DOHH2 (cell line): ENCODE results near the gene MRPL50.

Experiments
- EZH2phosphoT487 ChIP-seq: fragments of 200-600 bp; sonication (generic); IDR thresholded peaks from 2 replicates; pipeline ENCODE4 v1.6.1; 2017; ENCODE audit warnings: borderline replicate concordance, mild to moderate bottlenecking, antibody characterized with exemption, low read length, moderate library complexity, mixed read lengths
- TF ChIP-seq, protein P1 (sequence below): fragments of 200-600 bp; sonication (generic); IDR thresholded peaks from one replicate; pipeline ENCODE4 v1.5.1; 2014; ENCODE audit warnings: antibody characterized with exemption, mild to moderate bottlenecking, low read depth, low read length; ENCODE audit not compliant: poor library complexity, severe bottlenecking

DNA sequence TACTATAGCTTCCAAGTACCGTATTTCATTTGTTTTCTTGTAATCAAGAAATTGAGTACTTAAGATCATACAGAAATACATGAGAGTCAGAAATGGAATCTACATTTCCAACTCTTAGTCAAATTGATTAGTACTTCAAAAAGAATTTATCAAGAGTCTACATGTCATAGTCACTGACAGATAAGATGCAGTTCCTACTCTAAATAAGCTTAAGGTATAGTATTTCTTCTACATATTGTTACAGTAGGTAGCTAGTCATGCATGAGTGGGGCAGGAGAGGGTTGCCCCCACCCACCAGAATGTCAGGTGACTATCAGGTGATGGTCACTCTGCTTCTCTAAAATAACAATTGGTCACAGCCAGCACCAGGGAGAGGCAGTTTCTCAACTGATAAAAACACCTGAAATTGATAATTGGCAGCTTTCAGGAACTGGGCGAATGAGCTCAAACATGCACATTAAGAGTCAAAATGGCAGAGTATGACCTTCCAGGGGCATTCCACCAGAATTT, 16.5 kb downstream of the MRPL50 start:
- TF ChIP-seq EZH2phosphoT487, result no peak
- TF ChIP-seq, protein P1, sequence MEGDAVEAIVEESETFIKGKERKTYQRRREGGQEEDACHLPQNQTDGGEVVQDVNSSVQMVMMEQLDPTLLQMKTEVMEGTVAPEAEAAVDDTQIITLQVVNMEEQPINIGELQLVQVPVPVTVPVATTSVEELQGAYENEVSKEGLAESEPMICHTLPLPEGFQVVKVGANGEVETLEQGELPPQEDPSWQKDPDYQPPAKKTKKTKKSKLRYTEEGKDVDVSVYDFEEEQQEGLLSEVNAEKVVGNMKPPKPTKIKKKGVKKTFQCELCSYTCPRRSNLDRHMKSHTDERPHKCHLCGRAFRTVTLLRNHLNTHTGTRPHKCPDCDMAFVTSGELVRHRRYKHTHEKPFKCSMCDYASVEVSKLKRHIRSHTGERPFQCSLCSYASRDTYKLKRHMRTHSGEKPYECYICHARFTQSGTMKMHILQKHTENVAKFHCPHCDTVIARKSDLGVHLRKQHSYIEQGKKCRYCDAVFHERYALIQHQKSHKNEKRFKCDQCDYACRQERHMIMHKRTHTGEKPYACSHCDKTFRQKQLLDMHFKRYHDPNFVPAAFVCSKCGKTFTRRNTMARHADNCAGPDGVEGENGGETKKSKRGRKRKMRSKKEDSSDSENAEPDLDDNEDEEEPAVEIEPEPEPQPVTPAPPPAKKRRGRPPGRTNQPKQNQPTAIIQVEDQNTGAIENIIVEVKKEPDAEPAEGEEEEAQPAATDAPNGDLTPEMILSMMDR, result no peak
